DMS53 treated with DMSO at 0.1 percent for 48 hours (cell line): ENCODE measurements around the gene CWC25.
A peak's percentile ranks its signal among the peaks of the same experiment; 100 is the strongest.
"Not testable (repeated sequence)": the region's sequence is repeated elsewhere in the genome, so short reads cannot be mapped to it uniquely, and the experiment has no call there.

ENCODE experiments used
- DNase-seq: peaks from one replicate; lab custom pipeline; 2025; ENCODE audit not compliant: unreplicated experiment; lab: John Stamatoyannopoulos, UW

CWC25 gene

GRCh38 chr17:38789185-38789584, 35.9 kb downstream of the CWC25 start:
- no peak for DNase-seq

- not testable (repeated sequence) for DNase-seq
These were observed 37.1 kb downstream of the CWC25 start for GRCh38 chr17:38787999-38788398.

DNA sequence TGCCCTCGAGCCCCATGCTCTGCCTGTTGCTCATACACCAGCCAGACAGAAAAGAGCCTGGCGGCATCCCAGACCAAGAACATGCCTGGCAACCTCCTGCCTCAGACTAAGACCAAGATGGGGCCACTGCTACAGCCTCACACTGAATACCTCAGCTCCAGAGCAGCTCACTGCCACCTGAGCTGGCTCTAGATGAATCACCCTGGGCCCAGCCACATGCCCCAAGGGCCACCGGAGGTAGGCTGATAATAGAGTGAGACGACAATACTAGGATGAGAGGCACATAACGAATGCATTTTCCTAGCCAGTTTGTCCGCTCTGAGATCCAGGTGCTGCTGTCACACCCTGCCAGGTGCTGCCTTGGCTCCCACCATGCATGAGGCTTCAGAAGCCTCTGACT, 38.7 kb downstream of the CWC25 start:
- DNase-seq, result no peak

DNA sequence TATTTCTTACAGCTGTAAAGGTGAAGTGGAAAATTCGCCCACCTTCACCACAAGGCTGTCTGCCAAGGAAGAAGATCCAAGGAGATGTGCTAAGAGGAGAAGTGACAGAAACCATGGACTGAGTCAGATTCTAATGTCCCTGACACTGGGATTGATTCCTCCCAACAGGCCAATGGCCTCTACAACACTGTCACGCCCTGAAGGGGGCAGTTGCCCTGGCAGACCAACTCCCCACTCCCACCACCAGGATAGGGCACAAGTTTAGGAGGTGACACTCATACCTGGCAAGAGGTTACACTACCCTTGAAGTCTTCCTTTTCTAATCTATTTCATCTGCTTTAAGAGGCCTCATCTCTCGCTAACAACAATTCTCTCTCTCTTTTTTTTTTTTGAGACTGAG, 41.9 kb downstream of the CWC25 start:
- no peak for DNase-seq

- no peak for DNase-seq
These were observed 45.0 kb downstream of the CWC25 start for GRCh38 chr17:38779965-38780752.

DNA sequence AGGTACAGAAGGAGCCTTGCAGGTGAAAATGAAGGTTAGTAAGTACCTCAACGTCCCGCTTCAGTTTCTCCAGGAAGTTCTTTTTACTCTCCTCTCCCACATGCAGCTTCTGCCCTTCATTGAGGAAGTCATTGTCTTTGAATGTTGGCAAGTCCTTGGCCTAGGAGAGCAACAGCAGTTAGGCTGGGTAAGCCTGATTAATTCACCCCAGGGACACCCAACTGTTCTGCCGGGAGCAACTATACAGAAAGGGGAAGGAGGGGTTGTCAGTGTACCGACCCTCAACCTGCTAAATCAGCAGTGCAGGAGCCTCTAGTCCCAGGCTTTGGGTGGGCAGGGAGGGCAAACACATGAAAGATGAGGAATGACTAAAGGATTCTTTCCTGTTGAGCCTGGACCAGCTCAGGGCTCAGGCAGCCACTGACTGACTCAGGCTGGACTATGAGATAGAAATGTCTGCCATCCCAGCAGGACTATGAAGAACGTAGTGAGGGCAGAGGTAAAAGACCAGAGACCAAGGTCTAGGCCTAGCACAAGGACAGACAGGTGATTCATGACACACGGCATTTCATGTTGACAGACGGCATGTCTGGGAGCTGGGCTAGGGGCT, 47.4 kb downstream of the CWC25 start:
- no peak for DNase-seq

GRCh38 chr17:38773258-38773657, 51.9 kb downstream of the CWC25 start:
- DNase-seq, result no peak

GRCh38 chr17:38768417-38768816, 56.7 kb downstream of the CWC25 start:
- DNase-seq, result no peak

DNA sequence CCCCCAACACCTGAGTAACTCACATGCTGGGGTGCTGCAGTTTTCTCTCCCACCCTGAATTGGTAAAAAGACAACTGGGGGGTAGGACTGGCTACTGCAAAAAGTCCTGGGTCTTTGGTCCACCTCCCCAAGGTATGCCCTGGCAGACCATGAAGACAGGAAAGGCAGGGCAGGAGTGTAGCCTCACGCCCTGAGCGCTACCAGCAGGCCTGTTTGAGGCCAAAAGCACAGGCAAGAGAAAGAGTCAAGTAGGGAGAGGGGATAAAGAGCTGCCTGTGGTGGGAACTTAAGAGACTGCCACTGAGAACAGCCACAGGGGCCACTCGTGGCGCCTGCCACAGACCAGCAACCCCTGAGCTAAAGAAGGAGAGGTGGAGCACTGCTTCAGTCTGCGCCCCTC, 58.8 kb downstream of the CWC25 start:
- DNase-seq, result no peak

DNA sequence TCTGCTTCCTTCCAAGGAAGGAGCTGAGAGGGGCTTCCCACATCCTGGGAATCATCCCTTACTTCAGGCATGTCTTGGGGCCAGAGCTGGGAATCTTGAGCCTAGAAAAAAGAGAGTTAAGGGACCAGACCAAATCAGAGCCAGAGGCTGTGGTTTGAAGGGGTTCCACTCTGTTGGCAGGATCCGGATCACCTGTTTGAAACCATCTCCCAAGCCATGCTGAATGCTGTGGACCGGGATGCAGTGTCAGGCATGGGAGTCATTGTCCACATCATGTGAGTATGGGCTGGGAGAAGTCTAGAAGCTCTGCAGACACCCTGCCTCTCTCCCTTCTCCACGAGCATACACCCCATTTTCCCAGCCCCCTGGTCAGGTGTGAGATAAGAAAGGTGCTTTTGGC, 62.9 kb downstream of the CWC25 start:
- no peak for DNase-seq

GRCh38 chr17:38761612-38762011, 63.5 kb downstream of the CWC25 start:
- no peak for DNase-seq

- DNase-seq, result no peak
These were observed 72.0 kb downstream of the CWC25 start for GRCh38 chr17:38753071-38753506.

- peak; percentile 98 for DNase-seq
These were observed 72.6 kb downstream of the CWC25 start, which contains the start of gene PSMB3 for GRCh38 chr17:38752308-38753070. Gene PSMB3, plus strand, starts transcription at chr17:38752741. Its CDS starts 86 bp downstream, at chr17:38752827.

- peak; percentile 67 for DNase-seq
These were observed 73.3 kb downstream of the CWC25 start for GRCh38 chr17:38751808-38752307.

- DNase-seq, result peak; percentile 47
These were observed 73.8 kb downstream of the CWC25 start for GRCh38 chr17:38751144-38751807.
